ENCODE results near the gene STOM.

DNA sequence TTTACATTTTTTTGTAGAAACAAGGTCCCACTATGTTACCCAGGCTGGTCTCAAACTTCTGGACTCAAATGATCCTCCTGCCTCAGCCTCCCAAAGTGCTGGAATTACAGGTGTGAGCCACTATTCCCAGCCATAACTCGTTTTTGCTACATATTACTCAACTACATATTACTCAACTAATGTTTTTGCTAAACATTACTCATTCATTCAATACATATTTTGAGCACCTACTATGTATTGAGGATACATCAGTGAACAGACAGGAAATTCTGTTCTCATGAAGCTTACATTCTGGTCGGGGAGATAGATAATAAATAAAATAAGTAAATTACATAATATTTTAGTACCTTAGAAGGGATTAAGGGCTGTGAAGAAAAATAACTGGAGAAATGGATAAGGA lies 34.9 kb upstream of the STOM start:
- TF ChIP-seq EZH2 (IDR thresholded peaks at IDR 0.05; ENCODE audit: borderline replicate concordance, low read depth, low read length, poor library complexity, severe bottlenecking): no peak
- TF ChIP-seq, protein P1, sequence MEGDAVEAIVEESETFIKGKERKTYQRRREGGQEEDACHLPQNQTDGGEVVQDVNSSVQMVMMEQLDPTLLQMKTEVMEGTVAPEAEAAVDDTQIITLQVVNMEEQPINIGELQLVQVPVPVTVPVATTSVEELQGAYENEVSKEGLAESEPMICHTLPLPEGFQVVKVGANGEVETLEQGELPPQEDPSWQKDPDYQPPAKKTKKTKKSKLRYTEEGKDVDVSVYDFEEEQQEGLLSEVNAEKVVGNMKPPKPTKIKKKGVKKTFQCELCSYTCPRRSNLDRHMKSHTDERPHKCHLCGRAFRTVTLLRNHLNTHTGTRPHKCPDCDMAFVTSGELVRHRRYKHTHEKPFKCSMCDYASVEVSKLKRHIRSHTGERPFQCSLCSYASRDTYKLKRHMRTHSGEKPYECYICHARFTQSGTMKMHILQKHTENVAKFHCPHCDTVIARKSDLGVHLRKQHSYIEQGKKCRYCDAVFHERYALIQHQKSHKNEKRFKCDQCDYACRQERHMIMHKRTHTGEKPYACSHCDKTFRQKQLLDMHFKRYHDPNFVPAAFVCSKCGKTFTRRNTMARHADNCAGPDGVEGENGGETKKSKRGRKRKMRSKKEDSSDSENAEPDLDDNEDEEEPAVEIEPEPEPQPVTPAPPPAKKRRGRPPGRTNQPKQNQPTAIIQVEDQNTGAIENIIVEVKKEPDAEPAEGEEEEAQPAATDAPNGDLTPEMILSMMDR (conservative IDR thresholded peaks at IDR 0.05; ENCODE audit: low read depth, low read length): no peak

Data from A673 (cell line).